ENCODE measurements around the gene ANKH.
"Not testable (repeated sequence)": the region's sequence is repeated elsewhere in the genome, so short reads cannot be mapped to it uniquely, and the experiment has no call there.

The ANKH gene

GRCh38 chr5:14853685-14854084, 17.9 kb downstream of the ANKH start:
- DNase-seq = no peak

- no peak for DNase-seq
Measured at GRCh38 chr5:14852779-14853178, 18.8 kb downstream of the ANKH start.

- no peak for DNase-seq
Measured at GRCh38 chr5:14851999-14852526, 19.5 kb downstream of the ANKH start.

- no peak for DNase-seq
Measured at GRCh38 chr5:14851597-14851996, 20.0 kb downstream of the ANKH start.

GRCh38 chr5:14851050-14851419, 20.5 kb downstream of the ANKH start:
- no peak for DNase-seq

GRCh38 chr5:14850419-14851049, 21.0 kb downstream of the ANKH start:
- DNase-seq = no peak

- DNase-seq = no peak
Measured at GRCh38 chr5:14849516-14850294, 21.9 kb downstream of the ANKH start.

GRCh38 chr5:14848942-14849341, 22.6 kb downstream of the ANKH start:
- not testable (repeated sequence) for DNase-seq

GRCh38 chr5:14848385-14848784, 23.2 kb downstream of the ANKH start:
- DNase-seq = no peak

GRCh38 chr5:14847471-14847870, 24.1 kb downstream of the ANKH start:
- no peak for DNase-seq

GRCh38 chr5:14842117-14842516, 29.5 kb downstream of the ANKH start:
- DNase-seq = no peak

GRCh38 chr5:14840624-14841023, 31.0 kb downstream of the ANKH start:
- no peak for DNase-seq

GRCh38 chr5:14838396-14839319, 32.9 kb downstream of the ANKH start:
- no peak for DNase-seq

GRCh38 chr5:14837423-14838122, 34.0 kb downstream of the ANKH start:
- not testable (repeated sequence) for DNase-seq

GRCh38 chr5:14834584-14835550, 36.7 kb downstream of the ANKH start:
- DNase-seq = no peak

GRCh38 chr5:14834062-14834461, 37.5 kb downstream of the ANKH start:
- DNase-seq = no peak

GRCh38 chr5:14831006-14831338, 40.6 kb downstream of the ANKH start:
- no peak for DNase-seq

GRCh38 chr5:14830210-14831005, 41.2 kb downstream of the ANKH start:
- no peak for DNase-seq

- no peak for DNase-seq
Measured at GRCh38 chr5:14829396-14829795, 42.2 kb downstream of the ANKH start.

GRCh38 chr5:14826714-14827113, 44.9 kb downstream of the ANKH start:
- no peak for DNase-seq

- DNase-seq = no peak
Measured at GRCh38 chr5:14825977-14826376, 45.6 kb downstream of the ANKH start.
